H1 (cell line): ENCODE measurements around the gene MRPL47. TPM values are rescaled to one million over a fixed set of nuclear protein-coding genes. Genes with fewer than 3 reads are reported as not detected.

Source experiments
- BCL11A ChIP-seq, 2 experiments: IDR thresholded peaks; one replicate each; pipeline ENCODE4 v1.6.1; 2011; ENCODE audit warnings: low read depth in 2 of 2, low read length in 2 of 2, mild to moderate bottlenecking in 2 of 2
- FOSL1 ChIP-seq: IDR thresholded peaks from 2 replicates; pipeline ENCODE4 v1.6.1; 2011; ENCODE audit warnings: mild to moderate bottlenecking, low read depth, low read length, moderate library complexity; ENCODE audit not compliant: insufficient read depth
- TAF7 ChIP-seq: optimal IDR thresholded peaks from 2 replicates; pipeline ENCODE3; 2011; ENCODE audit warnings: low read depth, mild to moderate bottlenecking, inconsistent platforms, low read length, moderate library complexity, borderline replicate concordance
- TCF12 ChIP-seq: IDR thresholded peaks from 2 replicates; pipeline ENCODE4 v1.6.1; 2011; ENCODE audit warnings: low read depth, mild to moderate bottlenecking, low read length
- polyA plus RNA-seq, 7 experiments: library from polyadenylated mRNA; depleted of rRNA in 3 of 7; stranded (reverse) in 5 of 7; unstranded in 2 of 7; fragments of >200 nt in 5 of 7; fragments of 200-250 nt in 2 of 7; gene quantifications; 1 replicate in 5 of 7; 2 replicates in 1 of 7; 4 replicates in 1 of 7; pipeline versions ENCODE4 v1.2.1 to v1.2.3, GENCODE V29; 2011 to 2013; ENCODE audit warnings: missing spikeins in 2 of 7, mixed read lengths in 2 of 7
- total RNA-seq: library from RNA; stranded (reverse); fragmentation: NEBNext Ultra II Directional; extraction: Animal tissue kit (Norgen Biotek cat#: 25700); gene quantifications from 2 replicates; pipeline ENCODE4 v1.2.1, GENCODE V29; 2021

Gene MRPL47
- total and polyA plus RNA-seq, 2 of the 8 experiments (the other 6 are each of a cell fraction or from before 2014, with no cell fraction given): 26.1 to 76.6 TPM

DNA sequence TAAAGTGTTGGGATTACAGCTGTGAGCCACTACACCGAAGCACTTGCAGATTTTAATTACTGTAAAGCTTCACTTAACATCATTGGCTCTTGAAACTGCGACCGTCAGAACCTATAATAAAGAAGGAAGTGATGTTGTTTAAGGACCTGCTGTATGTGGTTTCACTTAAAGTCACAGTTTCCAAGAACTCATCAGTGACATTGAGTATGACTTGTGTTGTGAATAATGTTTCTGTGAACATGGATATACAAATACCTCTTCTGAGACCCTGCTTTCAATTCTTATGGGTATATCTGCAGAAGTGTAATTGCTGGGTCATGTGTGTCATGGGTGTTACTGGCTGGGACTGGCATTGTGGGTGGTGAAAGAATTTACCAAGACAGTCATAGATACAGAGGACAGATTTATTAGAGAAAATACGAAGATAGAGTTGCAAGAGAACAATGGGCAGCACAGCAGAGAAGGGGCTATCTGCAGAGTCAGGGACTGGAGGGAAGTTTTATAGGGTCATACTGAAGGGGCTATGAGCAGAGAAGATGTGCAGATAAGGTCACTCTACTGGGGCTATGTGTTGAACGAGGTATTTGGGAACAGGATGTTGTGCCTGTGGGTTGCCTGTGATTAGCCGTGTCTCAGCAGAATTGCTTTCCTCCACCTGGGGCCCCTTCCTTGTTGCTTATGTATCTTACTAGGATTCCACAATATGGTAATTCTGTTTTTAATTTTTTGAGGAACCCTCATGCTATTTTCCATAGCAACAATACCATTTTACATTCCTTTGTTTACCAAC, 4.7 kb upstream of the MRPL47 start (continued):
- TF ChIP-seq TAF7 (no peak), BCL11A (IDR thresholded peaks at IDR 0.05; ENCODE audit: low read depth in 2 of 2, low read length in 2 of 2) (no peak), FOSL1 (no peak), TCF12 (no peak)
